BLaER1 treated with 17β-estradiol and CSF1 and Interleukin-3, amounts not matched to agents 10 nM and 100 nM (cell line): ENCODE measurements around the gene LEMD2.

ENCODE experiments used
- H3K27ac ChIP-seq, 11 experiments: shearing (Covaris generic); formaldehyde crosslinking; 2 replicates each; pipeline ENCODE4 v1.8.1; 2022
- H3K27me3 ChIP-seq, 11 experiments: shearing (Covaris generic); formaldehyde crosslinking; 2 replicates each; pipeline ENCODE4 v1.8.1; 2022
- H3K36me3 ChIP-seq, 11 experiments: shearing (Covaris generic); formaldehyde crosslinking; 2 replicates each; pipeline ENCODE4 v1.8.1; 2022
- H3K4me1 ChIP-seq, 10 experiments: shearing (Covaris generic); formaldehyde crosslinking; 2 replicates each; pipeline ENCODE4 v1.8.1; 2022
- H3K4me2 ChIP-seq, 11 experiments: shearing (Covaris generic); formaldehyde crosslinking; 2 replicates each; pipeline ENCODE4 v1.8.1; 2022
- H3K4me3 ChIP-seq, 10 experiments: shearing (Covaris generic); formaldehyde crosslinking; 2 replicates each; pipeline ENCODE4 v1.8.1; 2022
- H3K9ac ChIP-seq, 11 experiments: shearing (Covaris generic); formaldehyde crosslinking; 2 replicates each; pipeline ENCODE4 v1.8.1; 2022
- H3K9me3 ChIP-seq, 11 experiments: shearing (Covaris generic); formaldehyde crosslinking; replicated peaks in 1 of 11; 2 replicates each; pipeline ENCODE4 v1.8.1; 2022
- H4K20me1 ChIP-seq, 11 experiments: shearing (Covaris generic); formaldehyde crosslinking; 2 replicates each; pipeline ENCODE4 v1.8.1; 2022
- Cebpa-rat ChIP-seq, 11 experiments: shearing (Covaris generic); IDR thresholded peaks; 2 replicates each; pipeline ENCODE4 v1.8.1; 2022

LEMD2 gene

GRCh38 chr6:33813990-33814985, 25.4 kb upstream of the LEMD2 start:
- no peaks in the 10 kb centered on the region for H3K9me3 ChIP-seq
- no peaks in the 10 kb centered on the region for H3K36me3 ChIP-seq
- no peak overlapping the region for H3K4me3 ChIP-seq
- H3K9ac ChIP-seq: no peak overlapping the region
- no peak overlapping the region for H3K4me2 ChIP-seq
- TF ChIP-seq Cebpa-rat (IDR thresholded peaks at IDR 0.05): no peak
- H4K20me1 ChIP-seq: peaks cover 0 to 18% (median 0%) of the 10 kb centered on the region in 11 experiments; a peak in 3 of 22 replicates
- peaks cover 4 to 22% (median 5%) of the 10 kb centered on the region in 10 experiments; a peak in 17 of 20 replicates for H3K4me1 ChIP-seq
- H3K27ac ChIP-seq: no peak overlapping the region
- H3K27me3 ChIP-seq: peaks cover 6 to 42% (median 20%) of the 10 kb centered on the region in 11 experiments; a peak in 19 of 22 replicates

GRCh38 chr6:33813246-33813904, 24.4 kb upstream of the LEMD2 start:
- Histone ChIP-seq H3K36me3 (no peaks in the 10 kb centered on the region), H3K9me3 (no peaks in the 10 kb centered on the region), H3K4me3 (no peak overlapping the region), H4K20me1 (peaks cover 0 to 18% (median 0%) of the 10 kb centered on the region in 11 experiments; a peak in 3 of 22 replicates), H3K4me1 (peaks cover 7 to 24% (median 13%) of the 10 kb centered on the region in 10 experiments), H3K4me2 (no peak overlapping the region), H3K9ac (no peak overlapping the region), H3K27me3 (peaks cover 6 to 42% (median 20%) of the 10 kb centered on the region in 11 experiments; a peak in 19 of 22 replicates), H3K27ac (no peak overlapping the region)
- no peak for TF ChIP-seq Cebpa-rat (IDR thresholded peaks at IDR 0.05)

GRCh38 chr6:33812669-33813068, 23.7 kb upstream of the LEMD2 start:
- Histone ChIP-seq H3K27me3 (peaks cover 6 to 42% (median 20%) of the 10 kb centered on the region in 11 experiments; a peak in 19 of 22 replicates), H3K36me3 (no peaks in the 10 kb centered on the region)

GRCh38 chr6:33809594-33809993, 20.7 kb upstream of the LEMD2 start:
- no peaks in the 10 kb centered on the region for H3K36me3 ChIP-seq
- peaks cover 0 to 22% (median 0%) of the 10 kb centered on the region in 11 experiments; a peak in 3 of 22 replicates for H4K20me1 ChIP-seq
- peaks cover 6 to 33% (median 20%) of the 10 kb centered on the region in 11 experiments; a peak in 19 of 22 replicates for H3K27me3 ChIP-seq
- H3K9me3 ChIP-seq: no peaks in the 10 kb centered on the region
- H3K9ac ChIP-seq: no peak overlapping the region
- H3K4me3 ChIP-seq: no peak overlapping the region
- H3K4me1 ChIP-seq: peaks cover 25 to 32% (median 28%) of the 10 kb centered on the region in 10 experiments
- no peak overlapping the region for H3K27ac ChIP-seq
- TF ChIP-seq Cebpa-rat (IDR thresholded peaks at IDR 0.05): no peak
- peak overlapping the region in 10 of 11 experiments; percentile 7 to 68 (median 37); a peak in 18 of 22 replicates for H3K4me2 ChIP-seq

More at GRCh38 chr6:33812669-33813068, 23.7 kb upstream of the LEMD2 start:
- H3K4me1 ChIP-seq: peaks cover 14 to 24% (median 19%) of the 10 kb centered on the region in 10 experiments
- no peak overlapping the region for H3K27ac ChIP-seq
- no peaks in the 10 kb centered on the region for H3K9me3 ChIP-seq
- H3K4me2 ChIP-seq: no peak overlapping the region
- H4K20me1 ChIP-seq: peaks cover 0 to 23% (median 0%) of the 10 kb centered on the region in 11 experiments; a peak in 3 of 22 replicates
- no peak for TF ChIP-seq Cebpa-rat (IDR thresholded peaks at IDR 0.05)
- no peak overlapping the region for H3K4me3 ChIP-seq
- no peak overlapping the region for H3K9ac ChIP-seq

- H3K27me3 ChIP-seq: peaks cover 5 to 30% (median 18%) of the 10 kb centered on the region in 11 experiments; a peak in 18 of 22 replicates
- peaks cover 25 to 32% (median 28%) of the 10 kb centered on the region in 10 experiments for H3K4me1 ChIP-seq
- H3K4me3 ChIP-seq: no peak overlapping the region
- peaks cover 0 to 16% (median 0%) of the 10 kb centered on the region in 11 experiments; a peak in 3 of 22 replicates for H4K20me1 ChIP-seq
- no peak overlapping the region for H3K27ac ChIP-seq
- no peaks in the 10 kb centered on the region for H3K9me3 ChIP-seq
- no peak for TF ChIP-seq Cebpa-rat (IDR thresholded peaks at IDR 0.05)
- H3K4me2 ChIP-seq: peak overlapping the region in 8 of 11 experiments; percentile 32 to 83 (median 69); a peak in 11 of 22 replicates
- H3K36me3 ChIP-seq: no peaks in the 10 kb centered on the region
- H3K9ac ChIP-seq: no peak overlapping the region
Measured at GRCh38 chr6:33808641-33809180, 19.8 kb upstream of the LEMD2 start.

GRCh38 chr6:33807606-33808005, 18.7 kb upstream of the LEMD2 start:
- no peaks in the 10 kb centered on the region for H3K36me3 ChIP-seq
- peaks cover 5 to 30% (median 11%) of the 10 kb centered on the region in 11 experiments; a peak in 17 of 22 replicates for H3K27me3 ChIP-seq
- no peaks in the 10 kb centered on the region for H3K9me3 ChIP-seq
- no peak for TF ChIP-seq Cebpa-rat (IDR thresholded peaks at IDR 0.05)
- peaks cover 0 to 10% (median 0%) of the 10 kb centered on the region in 11 experiments; a peak in 2 of 22 replicates for H4K20me1 ChIP-seq
- H3K4me2 ChIP-seq: peak overlapping the region; percentile 48 to 83 (median 70)
- peaks cover 25 to 32% (median 28%) of the 10 kb centered on the region in 10 experiments for H3K4me1 ChIP-seq
- H3K27ac ChIP-seq: no peak overlapping the region
- no peak overlapping the region; a peak in 1 of 22 replicates for H3K9ac ChIP-seq
- no peak overlapping the region for H3K4me3 ChIP-seq

GRCh38 chr6:33806841-33807240, 17.9 kb upstream of the LEMD2 start:
- Histone ChIP-seq H3K27ac (no peak overlapping the region), H3K27me3 (peaks cover 5 to 25% (median 11%) of the 10 kb centered on the region in 11 experiments; a peak in 17 of 22 replicates), H3K9me3 (no peaks in the 10 kb centered on the region), H4K20me1 (peaks cover 0 to 10% (median 0%) of the 10 kb centered on the region in 11 experiments; a peak in 2 of 22 replicates), H3K4me2 (peak overlapping the region; percentile 48 to 83 (median 70); a peak in 18 of 22 replicates), H3K36me3 (no peaks in the 10 kb centered on the region), H3K4me1 (peaks cover 25 to 32% (median 28%) of the 10 kb centered on the region in 10 experiments), H3K4me3 (no peak overlapping the region), H3K9ac (no peak overlapping the region)
- TF ChIP-seq Cebpa-rat (IDR thresholded peaks at IDR 0.05): no peak

GRCh38 chr6:33803571-33804053, 14.7 kb upstream of the LEMD2 start, which contains the start of gene MLN:
TSS of gene MLN (minus strand) at chr6:33804003. CDS start at chr6:33801163, 2,840 bp downstream.
- no peak within 1 kb of the TSS for H3K9ac ChIP-seq

More at GRCh38 chr6:33803571-33804053, 14.7 kb upstream of the LEMD2 start, which contains the start of gene MLN:
- H3K4me1 ChIP-seq: peaks cover 17 to 22% (median 19%) of the 10 kb centered on the region in 10 experiments
- TF ChIP-seq Cebpa-rat (IDR thresholded peaks at IDR 0.05): no peak
- no peaks in the 10 kb centered on the region for H3K9me3 ChIP-seq
- H3K4me3 ChIP-seq: no peak within 1 kb of the TSS
- H3K27ac ChIP-seq: no peak within 1 kb of the TSS
- H3K4me2 ChIP-seq: no peak within 1 kb of the TSS
- peaks cover 0 to 2% (median 0%) of the 10 kb centered on the region in 11 experiments; a peak in 1 of 22 replicates for H3K27me3 ChIP-seq
- H4K20me1 ChIP-seq: peaks cover 0 to 14% (median 0%) of the 10 kb centered on the region in 11 experiments; a peak in 2 of 22 replicates
- no peaks in the 10 kb centered on the region for H3K36me3 ChIP-seq
